ENCODE measurements around the gene KCNK10.

KCNK10 gene

GRCh38 chr14:88321692-88322503 lies 1.2 kb downstream of the KCNK10 start:
- no peak for DNase-seq

GRCh38 chr14:88318406-88318805 lies 4.7 kb downstream of the KCNK10 start:
- no peak for DNase-seq

GRCh38 chr14:88316521-88316920 lies 6.5 kb downstream of the KCNK10 start:
- DNase-seq = no peak

- DNase-seq = no peak
These were observed 10.8 kb downstream of the KCNK10 start for GRCh38 chr14:88312257-88312656.

- no peak for DNase-seq
These were observed 11.3 kb downstream of the KCNK10 start for GRCh38 chr14:88311780-88312179.

- DNase-seq = no peak
These were observed 12.6 kb downstream of the KCNK10 start for GRCh38 chr14:88310449-88310848.

- no peak for DNase-seq
These were observed 13.0 kb downstream of the KCNK10 start for GRCh38 chr14:88310021-88310420.

- DNase-seq = no peak
These were observed 17.3 kb downstream of the KCNK10 start for GRCh38 chr14:88305528-88306322.

- DNase-seq = no peak
These were observed 20.0 kb downstream of the KCNK10 start for GRCh38 chr14:88303041-88303440.

GRCh38 chr14:88301381-88301780 lies 21.7 kb downstream of the KCNK10 start:
- DNase-seq = no peak

GRCh38 chr14:88300817-88301216 lies 22.3 kb downstream of the KCNK10 start:
- DNase-seq = no peak

- DNase-seq = no peak
These were observed 23.1 kb downstream of the KCNK10 start for GRCh38 chr14:88299865-88300530.

- DNase-seq = no peak
These were observed 25.8 kb downstream of the KCNK10 start for GRCh38 chr14:88297306-88297705.

- DNase-seq = no peak
These were observed 26.7 kb downstream of the KCNK10 start for GRCh38 chr14:88296351-88296750.

- DNase-seq = no peak
These were observed 33.1 kb downstream of the KCNK10 start for GRCh38 chr14:88289996-88290395.

GRCh38 chr14:88289234-88289633 lies 33.8 kb downstream of the KCNK10 start:
- no peak for DNase-seq

- DNase-seq = no peak
These were observed 36.8 kb downstream of the KCNK10 start for GRCh38 chr14:88286309-88286708.

- no peak for DNase-seq
These were observed 41.6 kb downstream of the KCNK10 start for GRCh38 chr14:88281447-88281846.

GRCh38 chr14:88276923-88277596 lies 46.0 kb downstream of the KCNK10 start:
- DNase-seq = no peak

- no peak for DNase-seq
These were observed 50.4 kb downstream of the KCNK10 start for GRCh38 chr14:88272390-88273269.

GRCh38 chr14:88271205-88271604 lies 51.9 kb downstream of the KCNK10 start:
- no peak for DNase-seq

- no peak for DNase-seq
These were observed 52.3 kb downstream of the KCNK10 start for GRCh38 chr14:88270776-88271175.

Data from central memory CD4-positive, alpha-beta T cell (primary cell).